CD4-positive, alpha-beta T cell treated with Interleukin-21 for 1 hour (primary cell): ENCODE data around the gene ASB16.
A peak's percentile ranks its signal among the peaks of the same experiment; 100 is the strongest.

ENCODE experiments used
- DNase-seq: peaks from one replicate; pipeline ENCODE4 v3.0.0-alpha.2; 2020

Gene ASB16

DNA sequence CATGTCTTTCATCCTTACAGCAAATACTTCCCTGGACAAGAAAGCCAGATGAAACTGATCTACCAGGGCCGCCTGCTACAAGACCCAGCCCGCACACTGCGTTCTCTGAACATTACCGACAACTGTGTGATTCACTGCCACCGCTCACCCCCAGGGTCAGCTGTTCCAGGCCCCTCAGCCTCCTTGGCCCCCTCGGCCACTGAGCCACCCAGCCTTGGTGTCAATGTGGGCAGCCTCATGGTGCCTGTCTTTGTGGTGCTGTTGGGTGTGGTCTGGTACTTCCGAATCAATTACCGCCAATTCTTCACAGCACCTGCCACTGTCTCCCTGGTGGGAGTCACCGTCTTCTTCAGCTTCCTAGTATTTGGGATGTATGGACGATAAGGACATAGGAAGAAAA, 20.0 kb downstream of the ASB16 start:
- no peak for DNase-seq

DNA sequence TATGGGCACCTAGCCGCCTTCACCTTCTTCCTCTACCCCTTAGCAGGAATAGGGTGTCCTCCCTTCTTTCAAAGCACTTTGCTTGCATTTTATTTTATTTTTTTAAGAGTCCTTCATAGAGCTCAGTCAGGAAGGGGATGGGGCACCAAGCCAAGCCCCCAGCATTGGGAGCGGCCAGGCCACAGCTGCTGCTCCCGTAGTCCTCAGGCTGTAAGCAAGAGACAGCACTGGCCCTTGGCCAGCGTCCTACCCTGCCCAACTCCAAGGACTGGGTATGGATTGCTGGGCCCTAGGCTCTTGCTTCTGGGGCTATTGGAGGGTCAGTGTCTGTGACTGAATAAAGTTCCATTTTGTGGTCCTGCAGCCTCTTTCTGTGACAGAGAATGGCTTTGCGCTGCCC, 20.9 kb downstream of the ASB16 start:
- no peak for DNase-seq

DNA sequence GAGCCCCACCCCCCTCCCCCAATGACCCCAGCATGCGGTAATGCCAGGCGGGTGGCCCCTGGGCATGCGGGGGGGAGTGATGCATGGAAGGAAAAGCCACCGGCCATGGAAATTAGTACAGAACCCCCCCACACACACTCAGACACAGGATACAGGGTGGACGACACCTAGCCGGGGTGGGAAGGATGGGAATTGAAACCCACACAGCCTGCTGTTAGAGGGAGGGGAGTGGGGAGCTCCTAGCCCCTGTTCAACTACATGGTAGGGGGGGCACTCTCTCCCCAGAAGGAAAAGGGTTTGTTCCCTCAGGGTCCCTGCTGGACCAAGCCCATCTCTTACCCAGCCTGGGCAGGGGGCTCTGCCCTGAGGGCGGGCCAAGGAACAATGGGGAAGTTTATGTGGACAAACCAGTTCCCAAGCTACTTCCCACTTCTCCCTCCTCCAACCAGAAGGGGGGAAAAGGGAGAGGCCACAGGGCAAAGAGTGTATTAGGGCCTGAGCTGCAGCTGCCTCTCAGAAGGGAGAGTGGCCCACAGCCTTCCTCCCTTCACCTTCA, 21.5 kb downstream of the ASB16 start:
- DNase-seq = no peak

DNA sequence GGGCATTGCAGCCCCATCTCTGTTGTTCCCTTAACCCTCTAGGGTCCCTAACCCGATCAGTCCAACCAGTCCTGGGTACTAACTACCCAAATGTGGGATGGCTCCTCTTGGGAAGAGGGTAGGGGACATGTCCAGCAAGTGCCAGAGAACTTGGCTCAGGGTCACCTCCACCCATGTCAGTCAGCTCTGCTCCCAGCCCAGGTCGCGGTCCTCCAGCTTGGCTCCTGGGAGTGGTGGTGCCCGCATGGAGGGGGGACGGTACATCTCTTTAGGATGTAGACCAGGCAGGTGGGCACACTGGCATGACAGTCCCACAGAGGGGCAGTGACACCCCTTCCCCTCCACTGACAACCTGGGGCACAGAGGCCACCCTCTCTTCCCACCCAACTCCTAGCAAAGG, 22.2 kb downstream of the ASB16 start:
- DNase-seq = no peak

DNA sequence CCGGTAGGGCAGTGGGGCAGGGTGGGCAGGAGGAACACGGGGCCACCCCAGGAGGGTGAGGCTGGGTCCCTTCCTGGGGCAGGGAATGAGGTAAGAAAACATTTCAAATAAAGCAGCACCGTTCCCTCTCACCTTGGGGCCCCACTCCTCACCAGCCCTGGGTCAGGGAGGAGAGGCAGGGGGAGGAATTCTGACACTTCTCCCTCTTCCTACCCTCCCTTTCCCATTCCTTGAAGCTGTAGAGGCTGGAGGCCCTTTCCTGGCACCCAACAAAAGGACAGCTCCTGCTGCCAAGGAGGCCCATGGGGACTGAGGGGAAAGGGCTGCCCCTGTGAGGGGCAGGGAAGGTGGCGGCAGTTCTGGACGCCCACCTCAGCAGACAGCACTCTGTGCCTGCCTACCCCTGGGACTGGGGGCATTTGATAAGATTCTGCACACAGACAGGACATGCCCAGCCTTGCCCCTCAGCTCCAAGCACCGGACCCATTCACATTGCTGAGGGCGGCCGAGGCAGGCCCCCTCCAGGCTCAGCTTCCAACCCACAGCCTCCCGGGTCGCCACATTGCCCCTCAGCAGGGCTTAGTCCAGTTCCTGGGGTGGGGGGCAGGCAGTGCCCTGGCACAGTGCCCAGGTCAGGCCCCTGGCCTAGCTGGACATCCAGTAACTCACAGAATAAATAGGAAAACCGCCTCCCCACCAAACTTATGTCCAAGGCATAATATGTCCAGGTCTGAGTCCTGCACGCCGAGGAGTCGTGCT, 23.0 kb downstream of the ASB16 start:
- no peak for DNase-seq

DNA sequence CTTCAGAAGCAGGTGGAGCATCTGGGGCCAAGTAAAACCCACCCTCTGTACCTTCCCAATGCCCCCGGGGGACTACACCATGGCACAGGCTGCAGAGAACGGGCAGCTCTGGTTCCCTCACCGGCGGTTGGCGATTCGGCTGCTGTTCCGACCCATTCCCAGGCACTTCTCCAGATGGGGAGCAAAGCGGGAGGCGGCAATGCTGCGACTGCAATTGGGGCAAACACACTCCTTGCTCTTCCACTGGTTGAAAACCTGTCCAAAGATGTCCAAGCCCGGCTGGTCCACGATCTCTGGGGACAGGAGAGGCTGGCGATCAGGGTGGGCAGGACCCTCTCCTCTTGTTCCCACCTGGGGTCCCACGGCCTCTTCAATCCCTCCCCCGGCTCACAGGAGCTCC, 26.6 kb downstream of the ASB16 start:
- DNase-seq = no peak

DNA sequence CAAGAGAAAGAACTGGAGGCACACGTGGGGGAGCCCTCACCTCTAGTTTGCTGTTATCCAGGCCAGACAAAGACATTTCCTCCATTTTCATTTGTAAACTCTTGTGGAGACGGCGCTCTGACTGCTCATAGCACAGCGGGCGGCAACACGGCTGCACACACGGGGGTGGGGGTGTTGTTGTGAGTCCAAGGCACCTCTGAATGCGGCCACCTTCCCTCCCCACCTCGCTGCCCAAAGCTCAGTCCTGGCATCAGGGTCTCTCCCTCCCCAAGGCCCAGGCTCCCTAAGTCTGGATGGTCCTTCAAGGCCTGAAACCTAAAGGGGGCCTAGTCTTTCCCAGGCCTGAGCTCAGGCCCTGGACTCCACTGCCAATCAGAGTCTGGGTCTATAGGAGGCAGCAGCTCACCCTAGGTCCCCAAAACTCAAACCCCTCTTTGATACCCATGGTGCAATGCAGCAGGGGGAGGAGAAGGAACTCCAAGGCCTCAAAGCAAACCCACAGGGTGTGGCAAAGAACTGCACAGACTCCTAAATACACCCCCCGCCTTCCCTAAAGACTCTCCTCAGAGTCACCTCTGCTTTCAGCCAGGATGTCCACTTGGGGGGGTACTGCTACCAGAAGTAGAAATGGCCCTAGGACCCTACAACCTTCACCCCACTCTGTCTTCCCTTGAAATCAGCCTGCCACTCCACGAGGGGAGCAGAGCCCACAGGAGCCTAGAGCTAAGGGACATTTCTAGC, 27.6 kb downstream of the ASB16 start:
- DNase-seq = peak; percentile 81

DNA sequence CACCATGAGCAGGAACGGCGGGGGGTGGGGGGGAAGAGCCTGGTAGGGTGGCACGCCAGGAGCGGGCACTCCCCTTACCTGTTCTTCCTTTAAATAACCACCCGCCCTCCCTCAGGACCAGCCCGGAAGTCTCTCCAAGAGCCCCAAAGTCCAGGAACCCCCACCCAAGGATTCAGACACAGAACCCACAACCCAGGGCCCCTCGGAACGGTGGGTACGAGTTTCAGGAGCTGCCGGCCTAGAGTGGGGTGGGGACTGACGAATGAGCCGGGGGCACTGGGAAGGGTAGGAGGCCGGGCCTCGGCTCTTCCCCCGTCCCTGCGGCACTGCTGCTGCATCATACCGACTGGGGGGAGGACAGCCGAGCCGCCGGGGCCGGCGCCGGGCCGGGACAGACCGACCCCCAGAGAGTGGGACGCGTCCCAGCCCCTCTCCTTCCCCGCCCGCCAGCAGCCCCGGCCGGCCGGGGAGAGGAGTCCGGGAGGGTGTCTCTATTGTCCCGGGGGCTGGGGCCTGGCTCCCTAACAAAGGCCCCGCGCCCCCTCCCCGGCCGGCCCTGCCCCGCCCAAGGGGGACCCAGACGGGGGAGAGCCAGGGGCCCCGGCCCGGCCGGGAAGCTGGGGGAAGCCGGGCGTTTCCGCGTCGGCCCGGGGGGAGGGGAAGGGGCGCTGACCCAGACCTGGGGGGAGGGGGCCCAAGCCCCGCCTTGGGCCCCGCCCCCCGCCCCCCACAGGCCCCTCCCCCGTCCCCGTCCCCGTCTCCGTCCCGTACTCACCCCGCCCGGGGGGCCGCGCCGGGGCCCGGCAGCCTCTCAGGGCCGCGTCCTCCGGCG, 28.4 kb downstream of the ASB16 start:
- DNase-seq = peak; percentile 66

DNA sequence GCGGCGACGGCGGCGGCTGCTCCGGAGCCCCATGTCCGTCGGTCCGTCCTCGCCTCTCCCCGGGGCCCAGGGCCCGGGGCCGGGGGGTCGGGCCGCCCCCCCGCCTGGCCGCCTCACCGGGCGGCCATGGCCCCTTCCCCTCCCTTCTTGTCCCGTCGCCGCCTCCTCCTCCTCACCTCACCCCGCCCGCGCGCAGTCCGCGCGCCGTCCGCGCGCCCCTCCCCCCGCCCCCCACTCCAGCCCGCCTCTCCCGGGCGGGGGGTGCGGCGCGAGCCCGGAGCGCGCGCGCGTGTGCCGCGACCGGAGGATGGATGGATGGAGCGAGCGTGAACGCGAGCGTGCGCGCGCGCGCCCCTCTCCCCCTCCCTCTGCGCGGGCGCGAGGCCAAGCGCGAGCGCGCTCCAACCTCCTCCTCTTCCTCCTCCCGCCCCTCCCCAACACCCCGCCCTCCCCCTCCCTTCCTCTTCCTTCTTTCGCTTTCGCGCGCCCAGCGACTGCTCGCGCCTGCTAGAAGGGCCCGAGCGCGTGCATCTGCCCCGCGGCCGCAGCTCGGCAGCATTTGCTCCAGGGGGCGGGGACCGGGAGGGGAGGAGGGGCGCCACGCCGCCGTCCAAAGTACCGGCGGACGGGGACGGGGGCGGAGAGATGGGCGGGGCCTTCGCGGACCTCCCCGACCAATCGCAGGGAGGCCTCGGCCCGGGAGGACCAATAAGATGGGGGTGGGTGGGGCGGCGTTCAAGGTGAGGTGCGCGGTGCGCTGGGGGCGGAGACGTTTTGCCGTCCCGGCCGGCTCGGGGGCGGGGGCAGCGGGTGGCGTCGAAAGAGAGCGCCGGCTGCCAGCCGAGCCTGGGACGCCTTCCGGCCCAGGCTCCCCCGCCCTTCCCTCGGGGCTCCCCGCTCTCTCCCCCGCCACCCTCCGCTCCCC, 29.3 kb downstream of the ASB16 start, which contains the start of gene ATXN7L3:
Gene ATXN7L3, minus strand, starts transcription at position 332 of the 925 bp plus-strand sequence. CDS start 1,814 bp downstream, outside the sequence.
- DNase-seq = peak; percentile 100

DNA sequence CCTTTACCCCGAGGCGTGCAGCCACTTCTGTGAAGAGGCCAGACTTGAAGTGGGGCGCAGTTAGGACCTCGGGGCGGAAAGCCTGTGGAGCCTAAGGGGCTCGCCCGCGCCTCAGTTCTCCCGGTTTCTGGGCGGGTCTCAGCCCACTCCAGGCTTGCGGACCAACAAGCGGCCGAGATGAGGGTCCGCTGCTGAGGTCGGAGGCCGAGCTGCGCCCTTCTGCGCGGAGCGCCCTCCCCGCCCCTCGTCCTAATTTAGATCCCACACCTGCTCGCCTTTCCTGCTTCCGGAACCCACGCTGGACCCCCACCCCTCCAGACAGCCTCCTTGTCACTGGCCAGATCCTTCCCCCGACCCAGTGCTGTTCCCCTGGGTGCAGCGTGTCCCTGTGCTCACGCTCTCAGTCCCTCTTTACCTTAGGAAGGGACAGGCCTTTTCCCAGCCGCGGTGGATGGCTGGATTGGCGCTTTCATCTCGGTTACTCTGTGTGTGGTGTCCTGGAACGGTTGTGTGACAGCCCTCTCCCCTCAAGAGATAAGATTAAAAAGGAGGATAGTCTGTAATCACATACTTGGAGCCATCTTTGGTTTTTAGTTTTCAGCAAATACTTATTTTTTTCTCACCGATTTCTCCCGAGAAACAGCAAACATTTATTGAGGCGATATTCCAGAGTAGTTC, 30.1 kb downstream of the ASB16 start:
- DNase-seq = no peak

DNA sequence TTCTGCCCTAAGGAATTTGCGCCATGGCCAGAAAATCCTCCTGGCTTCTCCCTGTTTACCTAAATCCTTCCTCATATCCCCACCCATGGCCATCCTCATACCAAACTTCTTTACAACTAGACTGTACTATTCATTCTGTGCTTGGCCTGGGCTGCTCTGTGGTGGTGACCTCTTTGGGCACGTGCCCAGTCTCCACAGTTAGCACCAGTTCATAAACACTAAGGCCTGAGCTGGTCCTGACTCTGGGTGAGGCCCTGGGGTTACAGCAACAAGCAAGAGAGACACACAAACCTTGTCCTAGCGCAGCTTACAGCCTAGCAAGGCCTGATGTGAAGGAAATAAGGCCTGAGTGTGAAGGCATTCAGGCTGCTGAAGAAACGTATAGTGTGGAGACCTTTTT, 32.3 kb downstream of the ASB16 start:
- DNase-seq = no peak

DNA sequence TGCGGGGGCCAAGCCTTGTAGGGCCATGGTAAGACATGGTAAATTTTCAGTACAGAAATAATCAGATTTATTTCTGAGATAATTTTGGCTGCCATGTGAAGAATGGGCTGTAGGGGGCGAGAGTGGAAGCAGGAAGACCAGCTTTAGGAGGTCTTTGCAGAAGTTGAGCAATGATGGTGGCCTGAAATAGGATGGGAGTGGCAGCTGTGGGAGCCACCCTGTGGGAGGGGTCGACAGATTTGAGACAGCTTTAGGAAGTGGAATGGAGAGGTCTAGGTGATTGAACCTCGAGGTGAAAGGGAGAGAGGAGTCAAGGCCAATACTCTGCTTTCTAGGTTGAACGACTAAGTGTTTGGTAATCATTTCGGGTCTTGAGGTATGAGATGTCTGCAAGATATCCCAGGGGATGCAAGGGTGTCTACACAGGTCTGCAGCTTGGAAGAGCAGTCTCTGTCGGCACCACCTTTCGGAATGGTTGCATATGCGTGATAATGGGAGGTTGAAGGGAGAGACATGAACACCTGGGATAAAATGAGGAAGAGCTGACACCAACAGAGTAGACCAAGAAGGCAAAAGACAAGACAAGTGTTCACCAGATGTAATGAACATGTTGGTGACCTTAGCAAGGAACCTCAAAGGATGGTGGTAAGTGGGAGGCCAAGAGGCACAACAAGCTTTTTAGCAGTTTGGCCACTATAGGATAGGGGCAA, 33.4 kb downstream of the ASB16 start:
- peak; percentile 70 for DNase-seq

DNA sequence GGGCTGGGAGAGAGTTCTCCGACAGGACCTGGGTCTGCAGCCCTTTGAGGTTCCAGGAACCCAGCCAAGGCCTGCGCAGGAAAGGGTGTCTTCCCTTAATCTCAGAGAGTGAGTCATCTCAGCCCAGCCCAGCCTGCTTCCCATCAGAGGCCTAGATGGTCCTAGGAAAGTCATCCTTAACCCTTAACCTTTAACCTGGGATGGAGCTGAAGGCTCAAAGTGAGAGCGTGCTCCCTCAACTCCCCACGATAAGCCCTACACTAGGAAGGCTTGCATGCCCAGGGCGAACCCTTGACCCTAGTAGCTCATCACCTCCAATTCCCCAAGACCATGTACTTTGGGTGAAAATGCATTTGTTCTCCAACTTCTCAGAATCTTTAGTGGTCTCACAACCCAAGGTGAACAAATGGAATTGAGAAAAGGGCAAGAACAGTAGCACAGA, 34.0 kb downstream of the ASB16 start:
- no peak for DNase-seq

DNA sequence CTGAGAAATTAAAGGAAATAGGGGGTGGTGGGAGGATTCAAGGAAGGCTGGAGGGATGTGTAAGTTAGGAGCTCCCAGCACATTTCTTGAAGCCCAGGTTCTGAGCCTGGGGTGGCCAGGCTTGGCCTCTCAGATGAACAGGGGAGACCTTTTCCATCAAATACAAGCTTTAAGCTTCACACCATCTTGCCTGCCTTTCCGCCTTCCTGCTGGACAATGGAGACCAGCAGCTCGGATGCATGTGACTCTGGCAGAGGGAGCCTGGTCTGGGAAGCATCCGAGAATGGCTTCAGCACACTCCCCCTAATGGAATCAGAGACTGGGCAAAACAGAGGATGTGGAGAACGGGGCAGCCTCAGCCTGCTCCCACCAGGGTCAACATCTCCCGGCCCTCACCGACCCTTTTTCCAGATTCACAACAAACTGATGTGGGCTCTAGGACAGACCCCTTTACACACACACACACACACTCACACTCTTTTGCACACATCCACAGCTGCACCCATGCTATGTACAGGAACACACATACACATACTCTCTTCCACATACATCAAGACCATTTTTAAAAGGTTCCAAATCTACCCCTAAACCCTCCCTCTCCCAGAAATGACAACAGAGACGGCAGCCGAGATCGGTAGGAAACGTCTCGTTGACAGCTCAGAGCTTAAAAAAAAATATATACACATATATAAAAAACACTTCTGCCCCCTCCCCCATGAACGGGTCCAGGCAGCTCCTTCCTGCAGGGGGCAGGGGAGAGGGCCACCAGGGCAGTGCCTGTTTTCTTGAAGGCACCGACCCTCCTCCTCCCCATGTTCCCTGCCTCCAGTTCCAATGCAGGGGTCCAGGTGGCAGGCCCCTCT, 35.7 kb downstream of the ASB16 start:
- peak; percentile 19 for DNase-seq

DNA sequence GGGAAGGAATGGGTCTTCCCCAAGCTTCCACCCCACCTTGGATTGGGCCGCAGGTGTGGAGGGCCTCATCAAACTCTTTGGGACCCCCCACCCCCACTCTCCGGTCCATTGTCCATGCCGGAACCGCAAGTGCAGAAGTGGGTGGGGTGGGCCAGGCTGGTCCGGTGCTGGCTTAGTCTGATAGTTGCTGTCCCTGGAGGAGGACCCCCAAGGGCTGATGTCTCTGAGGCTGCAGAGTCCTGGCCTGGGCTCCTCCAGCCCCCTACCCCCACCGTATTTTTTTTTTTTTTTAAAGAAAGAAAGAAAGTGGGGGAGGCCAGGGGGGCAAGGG, 36.3 kb downstream of the ASB16 start:
- no peak for DNase-seq

DNA sequence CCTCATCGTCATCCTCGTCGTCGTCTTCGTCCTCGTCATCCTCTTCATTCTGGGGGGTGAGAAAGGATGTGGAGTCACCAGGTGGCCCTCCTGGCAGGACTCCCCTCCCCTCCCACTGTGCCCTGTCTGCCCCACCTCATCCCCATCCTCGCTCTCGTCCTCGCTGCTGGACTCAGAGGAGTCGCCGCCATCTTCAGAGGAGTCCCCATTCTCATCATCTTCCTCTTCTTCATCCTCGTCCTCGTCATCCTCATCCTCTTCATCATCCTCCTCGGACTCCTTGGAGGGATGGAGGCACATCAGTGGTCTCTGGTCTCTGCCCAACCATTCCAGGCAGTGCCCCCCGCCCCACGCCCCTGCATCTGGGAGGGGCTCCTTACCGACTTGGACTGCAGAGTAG, 36.8 kb downstream of the ASB16 start:
- DNase-seq = no peak

DNA sequence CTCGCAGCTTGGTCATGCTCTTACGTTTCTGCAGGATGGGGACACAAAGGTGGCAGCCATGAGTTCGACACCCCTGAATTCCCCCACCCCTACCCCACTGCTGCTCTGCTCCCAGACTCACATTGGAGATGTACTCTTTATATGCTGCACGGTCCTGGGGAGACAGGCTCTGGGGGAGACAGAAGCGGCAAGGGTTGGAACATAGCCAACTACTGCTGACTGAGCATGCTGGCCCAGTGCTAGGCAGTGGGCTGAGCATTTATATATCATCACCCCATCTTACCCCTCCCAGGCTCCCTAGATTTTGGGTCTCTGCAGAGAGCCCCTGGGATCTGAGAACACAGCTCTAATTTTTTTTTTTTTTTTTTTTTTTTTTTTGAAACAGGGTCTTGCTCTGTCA, 37.2 kb downstream of the ASB16 start:
- no peak for DNase-seq

DNA sequence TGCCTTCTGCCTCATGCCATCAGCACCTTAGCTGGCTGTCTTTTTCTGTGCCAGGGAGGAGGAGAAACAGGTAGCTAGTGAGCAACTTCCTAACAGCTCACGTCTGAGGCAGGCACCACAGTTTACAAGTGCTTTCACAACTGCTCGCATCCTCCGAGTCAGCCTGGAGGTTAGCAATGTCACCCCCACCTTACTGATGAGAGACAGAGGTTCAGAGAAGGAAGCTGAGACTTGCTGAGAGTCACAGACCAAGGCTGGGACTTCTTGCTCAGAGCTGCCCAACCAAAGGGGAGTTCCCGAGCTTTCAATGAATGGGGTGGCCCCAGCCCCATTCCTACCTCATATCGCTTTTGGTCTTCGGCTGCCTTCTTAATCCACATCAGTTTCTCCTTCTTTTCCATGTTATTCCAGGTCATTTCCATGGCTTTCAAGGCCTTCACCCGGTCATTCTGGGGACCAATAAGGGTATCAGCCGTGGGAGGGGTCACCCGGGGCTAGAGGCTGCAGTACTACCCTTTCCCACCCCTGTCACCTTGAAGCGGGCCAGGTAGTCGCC, 39.4 kb downstream of the ASB16 start:
- DNase-seq = peak; percentile 19
